ENCODE results near the gene ELMOD3.

GRCh38 chr2:85357736-85358135, 3.2 kb downstream of the ELMOD3 start:
- TF ChIP-seq HDAC2 (IDR thresholded peaks at IDR 0.05) (no peak), PHF8 (IDR thresholded peaks at IDR 0.05; ENCODE audit: borderline replicate concordance, low read depth) (no peak), KDM5A (IDR thresholded peaks at IDR 0.05) (no peak), CTCF (IDR thresholded peaks at IDR 0.05) (no peak), CHD4 (IDR thresholded peaks at IDR 0.05; ENCODE audit: borderline replicate concordance) (no peak), BHLHE40 (IDR thresholded peaks at IDR 0.05; ENCODE audit: low read depth, low read length) (no peak), RAD21 (conservative IDR thresholded peaks at IDR 0.05 in 1 of 2, IDR thresholded peaks at IDR 0.05 in 1 of 2) (no peak), POLR2A (IDR thresholded peaks at IDR 0.05; ENCODE audit: low read length) (no peak), EP300 (IDR thresholded peaks at IDR 0.05) (no peak), PBX3 (IDR thresholded peaks at IDR 0.05) (no peak), MAFK (IDR thresholded peaks at IDR 0.05; ENCODE audit: partially characterized antibody) (no peak), REST (IDR thresholded peaks at IDR 0.05) (no peak), SMC3 (IDR thresholded peaks at IDR 0.05) (no peak)

All from A549 (cell line).